DOHH2 (cell line): ENCODE data around the gene SAMD15.

ENCODE experiments used
- H3F3A ChIP-seq: fragments of 200-600 bp; sonication (generic), shearing (Covaris generic); 2 replicates; pipeline ENCODE4 v1.6.0; 2016; ENCODE audit warnings: antibody characterized with exemption, mild to moderate bottlenecking; ENCODE audit not compliant: control insufficient read depth, insufficient read depth
- H3K27ac ChIP-seq: fragments of 200-600 bp; sonication (generic); 2 replicates; pipeline ENCODE4 v1.5.1; 2014; ENCODE audit warnings: low read depth, mild to moderate bottlenecking, low read length, moderate library complexity
- H3K27me3 ChIP-seq: fragments of 200-600 bp; sonication (generic); 2 replicates; pipeline ENCODE4 v1.6.1; 2014; ENCODE audit warnings: mild to moderate bottlenecking, low read length, mixed read lengths; ENCODE audit not compliant: control insufficient read depth
- H3K36me3 ChIP-seq: fragments of 200-600 bp; sonication (generic); 2 replicates; pipeline ENCODE4 v1.6.1; 2014; ENCODE audit warnings: mild to moderate bottlenecking, low read length, moderate library complexity, mixed read lengths; ENCODE audit not compliant: control insufficient read depth
- H3K4me1 ChIP-seq: fragments of 200-600 bp; sonication (generic); 2 replicates; pipeline ENCODE4 v1.6.1; 2014; ENCODE audit warnings: mild to moderate bottlenecking, low read length, mixed read lengths; ENCODE audit not compliant: control insufficient read depth
- H3K4me2 ChIP-seq: fragments of 200-600 bp; sonication (generic); 2 replicates; pipeline ENCODE4 v1.6.0; 2014; ENCODE audit warnings: mild to moderate bottlenecking, low read length, moderate library complexity
- H3K4me3 ChIP-seq: fragments of 200-600 bp; sonication (generic); 2 replicates; pipeline ENCODE4 v1.5.1; 2014; ENCODE audit warnings: mild to moderate bottlenecking, low read length, mixed read lengths
- H3K79me2 ChIP-seq: fragments of 200-600 bp; sonication (generic); 2 replicates; pipeline ENCODE4 v1.6.1; 2014; ENCODE audit warnings: mild to moderate bottlenecking, low read length, mixed read lengths; ENCODE audit not compliant: control insufficient read depth
- H3K9me2 ChIP-seq: fragments of 200-600 bp; sonication (generic); replicated peaks from 2 replicates; pipeline ENCODE4 v1.6.1; 2014; ENCODE audit warnings: mild to moderate bottlenecking, low read length, mixed read lengths; ENCODE audit not compliant: control insufficient read depth
- H3K9me3 ChIP-seq: fragments of 200-600 bp; sonication (generic); 2 replicates; pipeline ENCODE4 v1.6.1; 2014; ENCODE audit warnings: antibody characterized with exemption, low read length, mixed read lengths; ENCODE audit not compliant: control insufficient read depth, insufficient read depth
- H4K20me1 ChIP-seq: fragments of 200-600 bp; sonication (generic); 2 replicates; pipeline ENCODE4 v1.6.0; 2014; ENCODE audit warnings: low read depth, mild to moderate bottlenecking, antibody characterized with exemption, low read length, moderate library complexity; ENCODE audit not compliant: control insufficient read depth, insufficient read depth
- CTCF ChIP-seq: fragments of 200-600 bp; sonication (generic); IDR thresholded peaks from one replicate; pipeline ENCODE4 v1.5.1; 2014; ENCODE audit warnings: antibody characterized with exemption, mild to moderate bottlenecking, low read depth, low read length; ENCODE audit not compliant: poor library complexity, severe bottlenecking
- EZH2phosphoT487 ChIP-seq: fragments of 200-600 bp; sonication (generic); IDR thresholded peaks from 2 replicates; pipeline ENCODE4 v1.6.1; 2017; ENCODE audit warnings: borderline replicate concordance, mild to moderate bottlenecking, antibody characterized with exemption, low read length, moderate library complexity, mixed read lengths

SAMD15 gene

GRCh38 chr14:77337880-77338279, 39.3 kb upstream of the SAMD15 start:
- Histone ChIP-seq H3K36me3 (peaks cover 65% of the 10 kb centered on the region), H3K9me3 (no peaks in the 10 kb centered on the region), H3F3A (peaks cover 8% of the 10 kb centered on the region), H3K4me3 (no peak overlapping the region), H3K79me2 (no peaks in the 10 kb centered on the region), H3K9me2 (no peaks in the 10 kb centered on the region), H3K27me3 (no peaks in the 10 kb centered on the region), H4K20me1 (no peaks in the 10 kb centered on the region), H3K4me1 (no peaks in the 10 kb centered on the region), H3K4me2 (no peak overlapping the region), H3K27ac (no peak overlapping the region)
- TF ChIP-seq CTCF: no peak
- no peak for TF ChIP-seq EZH2phosphoT487

GRCh38 chr14:77338302-77338701, 38.9 kb upstream of the SAMD15 start:
- no peak for TF ChIP-seq EZH2phosphoT487
- no peak for TF ChIP-seq CTCF
- no peaks in the 10 kb centered on the region for H3K9me2 ChIP-seq
- no peak overlapping the region for H3K4me2 ChIP-seq
- H3K4me3 ChIP-seq: no peak overlapping the region
- H3K4me1 ChIP-seq: no peaks in the 10 kb centered on the region
- H3K9me3 ChIP-seq: no peaks in the 10 kb centered on the region
- no peaks in the 10 kb centered on the region for H3K79me2 ChIP-seq
- no peak overlapping the region for H3K27ac ChIP-seq
- peaks cover 69% of the 10 kb centered on the region for H3K36me3 ChIP-seq
- no peaks in the 10 kb centered on the region for H3K27me3 ChIP-seq
- H3F3A ChIP-seq: peaks cover 8% of the 10 kb centered on the region
- H4K20me1 ChIP-seq: no peaks in the 10 kb centered on the region

DNA sequence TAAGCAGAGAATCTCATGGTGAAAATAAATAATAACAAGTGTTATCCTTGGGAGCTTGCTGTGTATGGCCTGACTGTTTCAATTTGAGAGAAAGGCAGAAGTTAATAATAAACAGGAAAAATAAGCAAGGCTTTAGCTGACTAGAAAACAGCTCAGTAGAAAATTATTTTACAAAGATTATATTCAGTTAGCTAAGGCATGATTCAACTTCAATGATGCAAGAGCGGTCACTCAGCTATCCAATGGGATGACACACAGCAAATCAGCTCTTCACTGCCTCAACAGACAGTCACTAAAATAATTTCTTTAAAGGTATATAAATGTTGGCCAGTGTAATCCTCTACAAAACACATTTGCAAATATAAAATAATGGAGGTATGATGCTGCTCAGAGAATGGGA, 37.8 kb upstream of the SAMD15 start:
- Histone ChIP-seq H3K4me2 (no peak overlapping the region), H4K20me1 (no peaks in the 10 kb centered on the region), H3K9me3 (no peaks in the 10 kb centered on the region), H3K4me3 (no peak overlapping the region), H3K9me2 (no peaks in the 10 kb centered on the region), H3F3A (peaks cover 8% of the 10 kb centered on the region), H3K79me2 (no peaks in the 10 kb centered on the region), H3K27ac (no peak overlapping the region), H3K27me3 (no peaks in the 10 kb centered on the region), H3K36me3 (peaks cover 80% of the 10 kb centered on the region), H3K4me1 (no peaks in the 10 kb centered on the region)
- TF ChIP-seq CTCF: no peak
- TF ChIP-seq EZH2phosphoT487: no peak

- peaks cover 87% of the 10 kb centered on the region for H3K36me3 ChIP-seq
- no peaks in the 10 kb centered on the region for H3K9me2 ChIP-seq
- no peak overlapping the region for H3K4me2 ChIP-seq
- peaks cover 8% of the 10 kb centered on the region for H3F3A ChIP-seq
- no peak overlapping the region for H3K27ac ChIP-seq
- H3K27me3 ChIP-seq: no peaks in the 10 kb centered on the region
- no peak overlapping the region for H3K4me3 ChIP-seq
- no peaks in the 10 kb centered on the region for H3K9me3 ChIP-seq
- no peaks in the 10 kb centered on the region for H3K79me2 ChIP-seq
- TF ChIP-seq CTCF (no peak), EZH2phosphoT487 (no peak)
- no peaks in the 10 kb centered on the region for H4K20me1 ChIP-seq
- H3K4me1 ChIP-seq: no peaks in the 10 kb centered on the region
Measured at GRCh38 chr14:77340389-77340788, 36.8 kb upstream of the SAMD15 start.
